Lung (tissue), 12 donors: ENCODE data around the gene NFIA. TPM values are rescaled to one million over a fixed set of nuclear protein-coding genes. Genes with fewer than 3 reads are reported as not detected.

Experiments
- ATAC-seq: fragments of 200-7000 bp; cut with Tn5 transposase; one replicate; pipeline ENCODE4 v1.9.1; 2020; ENCODE audit warnings: moderate number of reproducible peaks; ENCODE audit not compliant: insufficient read depth, low FRiP score
- DNase-seq, 3 donors: peaks; one replicate each; pipeline ENCODE4 v3.0.0-alpha.2; 2013 to 2017
- H3K27ac ChIP-seq, 2 donors: one replicate each; pipeline ENCODE4 v1.5.1; 2013; ENCODE audit warnings: mild to moderate bottlenecking in 2 of 2, moderate library complexity in 2 of 2, control low read depth in 1 of 2, inconsistent platforms in 1 of 2, low read depth in 1 of 2, low read length in 1 of 2
- H3K27me3 ChIP-seq, 3 donors: one replicate each; pipeline ENCODE4 v1.5.1; 2013; ENCODE audit warnings: low read length in 2 of 3; ENCODE audit not compliant: control insufficient read depth in 3 of 3, insufficient read depth in 3 of 3
- H3K36me3 ChIP-seq, 4 donors: one replicate each; pipeline ENCODE4 v1.5.1; 2013; ENCODE audit warnings: low read length in 4 of 4, mild to moderate bottlenecking in 1 of 4, moderate library complexity in 1 of 4; ENCODE audit not compliant: control insufficient read depth in 4 of 4, insufficient read depth in 4 of 4
- H3K4me1 ChIP-seq, 5 donors: one replicate each; pipeline ENCODE4 v1.5.1; 2013; ENCODE audit warnings: low read length in 5 of 5, mild to moderate bottlenecking in 2 of 5, moderate library complexity in 1 of 5; ENCODE audit not compliant: control insufficient read depth in 5 of 5, insufficient read depth in 5 of 5
- H3K4me3 ChIP-seq: one replicate; pipeline ENCODE4 v1.5.1; 2013; ENCODE audit warnings: mild to moderate bottlenecking, control low read depth, moderate library complexity
- H3K9ac ChIP-seq, 2 donors: one replicate each; pipeline ENCODE4 v1.5.1; 2013; ENCODE audit warnings: low read length in 2 of 2, control low read depth in 1 of 2; ENCODE audit not compliant: insufficient read depth in 1 of 2
- H3K9me3 ChIP-seq, 4 donors: one replicate each; pipeline ENCODE4 v1.5.1; 2013; ENCODE audit warnings: low read length in 3 of 4, mild to moderate bottlenecking in 1 of 4, moderate library complexity in 1 of 4; ENCODE audit not compliant: control insufficient read depth in 4 of 4, insufficient read depth in 3 of 4
- CTCF ChIP-seq: IDR thresholded peaks from 2 replicates; pipeline ENCODE4 v1.5.1; 2012; ENCODE audit warnings: mild to moderate bottlenecking; ENCODE audit errors: control extremely low read depth, extremely low read depth
- WGBS, 2 donors: extraction: QIAGEN DNeasy Blood & Tissue Kit; methylation state at CpG; one replicate each; pipeline ENCODE4 v1.1.7; 2013; 5-methylcytosine and 5-hydroxymethylcytosine counted together
- polyA plus RNA-seq, 2 donors: library from polyadenylated mRNA; stranded (reverse); fragments of 200-250 nt; gene quantifications; one replicate each; pipeline ENCODE4 v1.2.1, GENCODE V29; 2013
- total RNA-seq, 2 donors: library from RNA; depleted of rRNA in 1 of 2; stranded (reverse); fragments of >200 nt in 1 of 2; gene quantifications; one replicate each; pipeline ENCODE4 v1.2.1, GENCODE V29; 2014 to 2021
- donor health status: control.
- donor health status: control.
- donor health status: Bipolar disorder and iron deficiency.
- donor health status: healthy.
- donor health status: DM: yes; HTN: yes; CAD: no.

Gene NFIA
- total and polyA plus RNA-seq, 4 donors: 3.0 to 63.4 (median 34.2) TPM

- H3K4me3 ChIP-seq: no peak overlapping the region
- H3K4me1 ChIP-seq: peaks cover 2 to 16% (median 9%) of the 10 kb centered on the region in 5 donors
- no peak for DNase-seq
- H3K27ac ChIP-seq: no peak overlapping the region
- no peaks in the 10 kb centered on the region for H3K36me3 ChIP-seq
- no peak overlapping the region for H3K9ac ChIP-seq
- no peak for ATAC-seq
- 73 to 75% methylated on average over 4 of the region's 4 CpGs for WGBS, 2 donors
- no peaks in the 10 kb centered on the region for H3K27me3 ChIP-seq
- H3K9me3 ChIP-seq: no peaks in the 10 kb centered on the region
- no peak for TF ChIP-seq CTCF
Observed at GRCh38 chr1:61227857-61228550, 145.6 kb downstream of the NFIA start.

DNA sequence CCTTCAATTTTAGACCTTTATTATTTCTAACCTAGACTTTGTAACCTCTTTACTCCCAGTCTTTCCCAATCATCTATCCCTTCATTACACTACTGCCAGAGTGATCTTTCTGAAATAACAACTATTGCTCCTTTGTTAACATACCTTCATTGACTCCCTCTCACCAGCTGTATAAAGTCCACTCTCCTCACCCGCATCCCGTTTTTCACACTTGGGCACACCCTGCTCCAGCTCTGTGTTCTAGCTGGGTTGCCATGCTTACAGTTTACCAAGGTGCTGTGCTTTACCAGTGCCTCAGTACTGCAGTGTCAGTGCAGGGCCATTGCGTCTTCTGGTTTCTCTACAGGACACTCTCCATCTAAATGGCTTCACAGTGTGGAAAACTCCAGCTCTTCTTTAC lies 148.2 kb downstream of the NFIA start:
- no peaks in the 10 kb centered on the region for H3K9me3 ChIP-seq
- DNase-seq (no peak), ATAC-seq (no peak)
- no peak overlapping the region for H3K4me3 ChIP-seq
- 95 to 97% methylated on average over 3 of the region's 3 CpGs for WGBS, 2 donors
- H3K27me3 ChIP-seq: no peaks in the 10 kb centered on the region
- no peaks in the 10 kb centered on the region for H3K36me3 ChIP-seq
- no peak for TF ChIP-seq CTCF
- H3K4me1 ChIP-seq: peaks cover 0 to 14% (median 7%) of the 10 kb centered on the region in 5 donors
- H3K9ac ChIP-seq: no peak overlapping the region
- no peak overlapping the region for H3K27ac ChIP-seq

DNA sequence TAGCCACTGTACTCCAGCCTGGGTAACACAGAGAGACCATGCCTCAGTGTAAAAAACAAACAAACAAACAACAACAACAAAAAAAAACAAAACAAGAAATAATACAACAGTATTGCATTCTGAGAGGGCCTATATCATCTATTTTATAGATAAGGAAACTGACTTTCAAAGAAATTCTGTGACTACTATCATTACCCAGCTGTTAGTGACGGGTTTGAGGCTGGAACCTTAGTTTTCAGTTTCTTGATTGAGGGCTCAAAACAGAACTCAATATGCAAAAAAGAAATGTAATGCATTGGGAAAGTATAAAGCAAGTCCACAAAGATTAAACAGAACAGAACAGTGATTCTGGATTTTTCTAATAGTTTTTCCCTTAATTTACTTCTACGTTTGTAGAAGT lies 149.4 kb downstream of the NFIA start:
- no peaks in the 10 kb centered on the region for H3K27me3 ChIP-seq
- TF ChIP-seq CTCF: no peak
- no peak overlapping the region for H3K4me3 ChIP-seq
- ATAC-seq (no peak), DNase-seq (no peak)
- H3K9me3 ChIP-seq: no peaks in the 10 kb centered on the region
- H3K4me1 ChIP-seq: peaks cover 0 to 11% (median 4%) of the 10 kb centered on the region in 5 donors
- H3K9ac ChIP-seq: no peak overlapping the region
- WGBS, 2 donors: 93 to 97% methylated on average over 2 of the region's 2 CpGs
- no peaks in the 10 kb centered on the region for H3K36me3 ChIP-seq
- no peak overlapping the region for H3K27ac ChIP-seq
